Testis (tissue), 3 donors: ENCODE data around the gene OTX2. TPM values are rescaled to one million over a fixed set of nuclear protein-coding genes. Genes with fewer than 3 reads are reported as not detected.

Source experiments
- DNase-seq: peaks from one replicate; pipeline ENCODE4 v3.0.0-alpha.2; 2019
- H3K27ac ChIP-seq, 2 donors: fragments of 200-600 bp; sonication (generic); one replicate each; pipeline ENCODE4 v1.5.1; 2019
- H3K27me3 ChIP-seq: fragments of 200-600 bp; sonication (generic); one replicate; pipeline ENCODE4 v1.5.1; 2019
- H3K36me3 ChIP-seq: fragments of 200-600 bp; sonication (generic); one replicate; pipeline ENCODE4 v1.5.1; 2017; ENCODE audit warnings: low read depth; ENCODE audit errors: missing control alignments
- H3K4me1 ChIP-seq: fragments of 200-600 bp; sonication (generic); one replicate; pipeline ENCODE4 v1.5.1; 2019
- H3K4me3 ChIP-seq, 2 donors: fragments of 200-600 bp; sonication (generic); one replicate each; pipeline ENCODE4 v1.5.1; 2017 to 2019
- H3K9me3 ChIP-seq: fragments of 200-600 bp; sonication (generic); one replicate; pipeline ENCODE4 v1.5.1; 2017
- CTCF ChIP-seq, 3 experiments: fragments of 450-650 bp in 2 of 3; fragments of 200-600 bp in 1 of 3; sonication (generic) in 1 of 3; IDR thresholded peaks; one replicate each; pipeline ENCODE4 v1.5.1; 2016 to 2019; ENCODE audit warnings: antibody characterized with exemption in 3 of 3, mild to moderate bottlenecking in 2 of 3, moderate library complexity in 1 of 3
- POLR2A ChIP-seq: fragments of 450-650 bp; IDR thresholded peaks from one replicate; pipeline ENCODE4 v1.6.1; 2017; ENCODE audit warnings: antibody characterized with exemption, mild to moderate bottlenecking, moderate library complexity
- WGBS, 2 donors: methylation state at CpG; one replicate each; pipeline ENCODE4 v1.1.5; 2018; 5-methylcytosine and 5-hydroxymethylcytosine counted together
- intact Hi-C: fragments of 100-400 bp; cut with DNase I; formaldehyde crosslinking; loops from one replicate; pipeline ENCODE4 v1.15.1; 2023; ENCODE audit warnings: low total_unique reads
- polyA plus RNA-seq: library from polyadenylated mRNA; stranded (reverse); fragments of 350-450 nt; fragmentation: Illumina TruSeq; extraction: RNeasy Lipid Tissue Mini Kit (QIAGEN cat#74804); gene quantifications from one replicate; pipeline ENCODE4 v1.2.3, GENCODE V29; 2014; ENCODE audit warnings: low read depth, low replicate concordance; ENCODE audit not compliant: insufficient read depth
- total RNA-seq, 2 donors: library from RNA; depleted of rRNA; stranded (reverse); fragments of >200 nt; gene quantifications; one replicate each; pipeline ENCODE4 v1.2.3, GENCODE V29; 2016

The OTX2 gene
- total and polyA plus RNA-seq, 3 donors from 2014 or later, result 0.50 TPM; not detected in 2

GRCh38 chr14:56854325-56854724 lies 44.0 kb upstream of the OTX2 start:
- no peaks in the 10 kb centered on the region for H3K27me3 ChIP-seq
- intact Hi-C loops, result no loop called here
- no peak overlapping the region for H3K27ac ChIP-seq

GRCh38 chr14:56846970-56847930 lies 37.0 kb upstream of the OTX2 start:
- Histone ChIP-seq H3K4me1 (no peaks in the 10 kb centered on the region), H3K4me3 (no peak overlapping the region), H3K36me3 (no peaks in the 10 kb centered on the region), H3K27me3 (no peaks in the 10 kb centered on the region), H3K27ac (no peak overlapping the region), H3K9me3 (no peaks in the 10 kb centered on the region)
- 52 to 57% methylated on average over 11 of the region's 11 CpGs for WGBS, 2 donors
- intact Hi-C loops, result no loop called here
- DNase-seq, result no peak
- no peak for TF ChIP-seq POLR2A
- TF ChIP-seq CTCF (IDR thresholded peaks at IDR 0.05), result no peak

More at GRCh38 chr14:56854325-56854724, 44.0 kb upstream of the OTX2 start:
- no peaks in the 10 kb centered on the region for H3K9me3 ChIP-seq
- H3K4me3 ChIP-seq, result no peak overlapping the region
- H3K36me3 ChIP-seq, result no peaks in the 10 kb centered on the region
- DNase-seq, result no peak
- H3K4me1 ChIP-seq, result no peaks in the 10 kb centered on the region
- TF ChIP-seq CTCF (IDR thresholded peaks at IDR 0.05) (no peak), POLR2A (no peak)
- 73 to 74% methylated on average over 2 of the region's 2 CpGs for WGBS, 2 donors

- TF ChIP-seq POLR2A, result no peak
- no peak for TF ChIP-seq CTCF (IDR thresholded peaks at IDR 0.05)
- H3K9me3 ChIP-seq, result no peaks in the 10 kb centered on the region
- H3K27me3 ChIP-seq, result no peaks in the 10 kb centered on the region
Measured at GRCh38 chr14:56844406-56845002, 34.2 kb upstream of the OTX2 start.

GRCh38 chr14:56841611-56842010 lies 31.3 kb upstream of the OTX2 start:
- 84 to 87% methylated on average over 3 of the region's 3 CpGs for WGBS, 2 donors
- Histone ChIP-seq H3K4me3 (no peak overlapping the region), H3K9me3 (no peaks in the 10 kb centered on the region), H3K27ac (no peak overlapping the region), H3K4me1 (no peaks in the 10 kb centered on the region), H3K27me3 (no peaks in the 10 kb centered on the region), H3K36me3 (no peaks in the 10 kb centered on the region)
- TF ChIP-seq CTCF (IDR thresholded peaks at IDR 0.05), result no peak
- no peak for TF ChIP-seq POLR2A
- intact Hi-C loops, result no loop called here
- no peak for DNase-seq

More at GRCh38 chr14:56844406-56845002, 34.2 kb upstream of the OTX2 start:
- WGBS, 2 donors, result 16 to 30% methylated on average over 16 of the region's 16 CpGs
- H3K27ac ChIP-seq, result no peak overlapping the region
- no peak overlapping the region for H3K4me3 ChIP-seq
- no peak for DNase-seq
- intact Hi-C loops, result no loop called here
- H3K36me3 ChIP-seq, result no peaks in the 10 kb centered on the region
- H3K4me1 ChIP-seq, result no peaks in the 10 kb centered on the region
